Caco-2 (cell line): ENCODE results near the gene ZNF169. TPM values are rescaled to one million over a fixed set of nuclear protein-coding genes. Genes with fewer than 3 reads are reported as not detected.

ENCODE experiments used
- BruUV-seq: library from RNA; stranded (reverse); fragments of 400-500 nt; replicated peaks from 2 replicates; lab custom pipeline; 2021; lab: Mats Ljungman, UMichigan
- CTCF ChIA-PET: fragments of 300-600 bp; sonication (Branson Sonifier 250); formaldehyde crosslinking; loops from one replicate; lab custom pipeline; 2022; ENCODE audit warnings: antibody characterized with exemption; lab: Charles Lee
- POLR2A ChIA-PET: fragments of 300-600 bp; sonication (Branson Sonifier 250); formaldehyde crosslinking; loops from one replicate; lab custom pipeline; 2022; ENCODE audit warnings: antibody characterized with exemption; lab: Charles Lee
- DNase-seq, 2 experiments: peaks; one replicate each; pipeline versions ENCODE4 v3.0.0 to v3.0.0-alpha.2; 2020 to 2022
- H3K27me3 ChIP-seq: replicated peaks from 2 replicates; pipeline ENCODE4 v1.6.0; 2011; ENCODE audit warnings: low read length; ENCODE audit not compliant: control insufficient read depth, insufficient read depth
- H3K36me3 ChIP-seq: 2 replicates; pipeline ENCODE4 v1.5.1; 2011; ENCODE audit warnings: low read length; ENCODE audit not compliant: control insufficient read depth, insufficient read depth
- H3K4me1 ChIP-seq: fragments of 250-450 bp; sonication (Bioruptor Pico); 2 replicates; pipeline ENCODE4 v1.5.1; 2020; ENCODE audit warnings: mild to moderate bottlenecking
- H3K4me3 ChIP-seq: 2 replicates; pipeline ENCODE4 v1.5.1; 2011; ENCODE audit warnings: low read depth, mild to moderate bottlenecking, control low read depth, low read length
- H3K9me3 ChIP-seq: fragments of 250-450 bp; sonication (Bioruptor Pico); 2 replicates; pipeline ENCODE4 v1.5.1; 2020; ENCODE audit warnings: mild to moderate bottlenecking, moderate library complexity
- H3K27ac Mint-ChIP-seq: one replicate; pipeline ENCODE4 v1.8.0; 2022; ENCODE audit warnings: mixed read lengths; ENCODE audit not compliant: unreplicated experiment
- H3K27me3 Mint-ChIP-seq: one replicate; pipeline ENCODE4 v1.8.0; 2022; ENCODE audit warnings: mixed read lengths; ENCODE audit not compliant: insufficient read depth, unreplicated experiment
- H3K36me3 Mint-ChIP-seq: one replicate; pipeline ENCODE4 v1.8.0; 2022; ENCODE audit warnings: mild to moderate bottlenecking, mixed read lengths; ENCODE audit not compliant: insufficient read depth, unreplicated experiment
- H3K4me1 Mint-ChIP-seq: one replicate; pipeline ENCODE4 v1.8.0; 2022; ENCODE audit warnings: low read depth, mixed read lengths; ENCODE audit not compliant: unreplicated experiment
- H3K4me3 Mint-ChIP-seq: one replicate; pipeline ENCODE4 v1.8.0; 2022; ENCODE audit warnings: mild to moderate bottlenecking, moderate library complexity, mixed read lengths; ENCODE audit not compliant: unreplicated experiment
- H3K9me3 Mint-ChIP-seq: one replicate; pipeline ENCODE4 v1.8.0; 2022; ENCODE audit warnings: mixed read lengths; ENCODE audit not compliant: unreplicated experiment
- CTCF ChIP-seq, 2 experiments: fragments of 200-600 bp in 1 of 2; IDR thresholded peaks; 1 replicate in 1 of 2; 2 replicates in 1 of 2; pipeline versions ENCODE4 v1.5.1 to v1.8.0; 2011 to 2022; ENCODE audit warnings: antibody characterized with exemption in 1 of 2, control low read depth in 1 of 2, inconsistent platforms in 1 of 2, low read depth in 1 of 2, low read length in 1 of 2, mild to moderate bottlenecking in 1 of 2, moderate library complexity in 1 of 2; ENCODE audit not compliant: insufficient read depth in 1 of 2, severe bottlenecking in 1 of 2, unreplicated experiment in 1 of 2
- intact Hi-C: fragments of 100-400 bp; cut with micrococcal nuclease; formaldehyde crosslinking; loops from one replicate; pipeline ENCODE4 v1.10.0; 2022; ENCODE audit not compliant: unreplicated experiment
- total RNA-seq: library from RNA; stranded (reverse); gene quantifications from 2 replicates; pipeline ENCODE4 v1.2.3, GENCODE V29; 2022

Gene ZNF169
- total RNA-seq, 1 experiment from 2014 or later, result 3.7 TPM

GRCh38 chr9:94286116-94286515, 27.0 kb downstream of the ZNF169 start:
- Mint-ChIP-seq H3K4me1 (no peaks in the 10 kb centered on the region), H3K4me3 (no peak overlapping the region), H3K9me3 (peaks cover 9% of the 10 kb centered on the region), H3K36me3 (peaks cover 20% of the 10 kb centered on the region), H3K27ac (no peak overlapping the region), H3K27me3 (no peaks in the 10 kb centered on the region)
- H3K27me3 ChIP-seq, result no peaks in the 10 kb centered on the region
- DNase-seq, result no peak
- BruUV-seq, result no TSS peak
- ChIA-PET POLR2A (no interaction called here), CTCF (no interaction called here)
- H3K4me3 ChIP-seq, result no peak overlapping the region
- H3K4me1 ChIP-seq, result no peaks in the 10 kb centered on the region
- TF ChIP-seq CTCF (IDR thresholded peaks at IDR 0.05; ENCODE audit: insufficient read depth in 1 of 2, low read depth in 1 of 2, low read length in 1 of 2, severe bottlenecking in 1 of 2, unreplicated experiment in 1 of 2), result no peak
- H3K9me3 ChIP-seq, result no peaks in the 10 kb centered on the region
- intact Hi-C loops, result no loop called here
- H3K36me3 ChIP-seq, result no peaks in the 10 kb centered on the region

- H3K27me3 Mint-ChIP-seq, result no peaks in the 10 kb centered on the region
- BruUV-seq, result no TSS peak
- H3K4me1 ChIP-seq, result no peaks in the 10 kb centered on the region
- H3K9me3 Mint-ChIP-seq, result no peaks in the 10 kb centered on the region
- no peaks in the 10 kb centered on the region for H3K4me1 Mint-ChIP-seq
- TF ChIP-seq CTCF (IDR thresholded peaks at IDR 0.05; ENCODE audit: insufficient read depth in 1 of 2, low read depth in 1 of 2, low read length in 1 of 2, severe bottlenecking in 1 of 2, unreplicated experiment in 1 of 2), result no peak
- DNase-seq, result no peak
- no peak overlapping the region for H3K4me3 ChIP-seq
- no peaks in the 10 kb centered on the region for H3K9me3 ChIP-seq
- peaks cover 9% of the 10 kb centered on the region for H3K36me3 Mint-ChIP-seq
- H3K36me3 ChIP-seq, result no peaks in the 10 kb centered on the region
- no peak overlapping the region for H3K4me3 Mint-ChIP-seq
- ChIA-PET POLR2A (interaction anchor here (0.6 kb wide), 1 partner anchor 17 kb away, joined by 3 read pairs; no protein-coding TSS in a partner anchor), CTCF (no interaction called here)
- intact Hi-C loops, result no loop called here
- no peak overlapping the region for H3K27ac Mint-ChIP-seq
- H3K27me3 ChIP-seq, result no peaks in the 10 kb centered on the region
Observed at GRCh38 chr9:94287877-94288513, 28.9 kb downstream of the ZNF169 start.

GRCh38 chr9:94289691-94290090, 30.6 kb downstream of the ZNF169 start:
- no peaks in the 10 kb centered on the region for H3K36me3 ChIP-seq
- H3K9me3 ChIP-seq, result no peaks in the 10 kb centered on the region
- no TSS peak for BruUV-seq
- no peaks in the 10 kb centered on the region for H3K4me1 ChIP-seq
- no peak overlapping the region for H3K4me3 Mint-ChIP-seq
- no peaks in the 10 kb centered on the region for H3K27me3 Mint-ChIP-seq
- ChIA-PET POLR2A (no interaction called here), CTCF (no interaction called here)
- H3K9me3 Mint-ChIP-seq, result no peaks in the 10 kb centered on the region
- H3K27me3 ChIP-seq, result no peaks in the 10 kb centered on the region
- intact Hi-C loops, result no loop called here
- no peak overlapping the region for H3K27ac Mint-ChIP-seq
- H3K4me1 Mint-ChIP-seq, result no peaks in the 10 kb centered on the region
- H3K36me3 Mint-ChIP-seq, result peaks cover 9% of the 10 kb centered on the region
- no peak for DNase-seq
- H3K4me3 ChIP-seq, result no peak overlapping the region
- TF ChIP-seq CTCF (IDR thresholded peaks at IDR 0.05; ENCODE audit: insufficient read depth in 1 of 2, low read depth in 1 of 2, low read length in 1 of 2, severe bottlenecking in 1 of 2, unreplicated experiment in 1 of 2), result no peak
